ENCODE results near the gene FGFBP1.

DNA sequence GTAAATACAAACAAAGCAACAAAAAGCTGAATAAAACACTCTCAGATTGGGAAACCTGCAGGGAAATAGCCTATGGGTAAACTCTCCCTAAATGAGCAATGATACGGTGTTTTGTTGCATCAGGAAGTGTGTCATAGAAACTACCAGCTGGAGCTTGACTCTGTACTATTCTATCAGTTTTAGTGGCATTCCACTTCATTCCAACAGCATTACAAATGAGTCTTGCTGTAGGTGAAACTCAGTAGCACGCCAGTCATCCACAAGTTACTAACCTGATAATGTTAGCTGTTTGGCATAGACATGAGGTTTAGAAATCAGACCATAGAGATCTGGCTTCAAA lies 24.9 kb downstream of the FGFBP1 start:
- TF ChIP-seq, protein P1, sequence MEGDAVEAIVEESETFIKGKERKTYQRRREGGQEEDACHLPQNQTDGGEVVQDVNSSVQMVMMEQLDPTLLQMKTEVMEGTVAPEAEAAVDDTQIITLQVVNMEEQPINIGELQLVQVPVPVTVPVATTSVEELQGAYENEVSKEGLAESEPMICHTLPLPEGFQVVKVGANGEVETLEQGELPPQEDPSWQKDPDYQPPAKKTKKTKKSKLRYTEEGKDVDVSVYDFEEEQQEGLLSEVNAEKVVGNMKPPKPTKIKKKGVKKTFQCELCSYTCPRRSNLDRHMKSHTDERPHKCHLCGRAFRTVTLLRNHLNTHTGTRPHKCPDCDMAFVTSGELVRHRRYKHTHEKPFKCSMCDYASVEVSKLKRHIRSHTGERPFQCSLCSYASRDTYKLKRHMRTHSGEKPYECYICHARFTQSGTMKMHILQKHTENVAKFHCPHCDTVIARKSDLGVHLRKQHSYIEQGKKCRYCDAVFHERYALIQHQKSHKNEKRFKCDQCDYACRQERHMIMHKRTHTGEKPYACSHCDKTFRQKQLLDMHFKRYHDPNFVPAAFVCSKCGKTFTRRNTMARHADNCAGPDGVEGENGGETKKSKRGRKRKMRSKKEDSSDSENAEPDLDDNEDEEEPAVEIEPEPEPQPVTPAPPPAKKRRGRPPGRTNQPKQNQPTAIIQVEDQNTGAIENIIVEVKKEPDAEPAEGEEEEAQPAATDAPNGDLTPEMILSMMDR (IDR thresholded peaks at IDR 0.05), result no peak
- TF ChIP-seq POLR2AphosphoS5 (IDR thresholded peaks at IDR 0.05) (no peak), POLR2A (IDR thresholded peaks at IDR 0.05) (no peak)

Measured in upper lobe of left lung (tissue), 4 donors.